GM18508 (cell line): Measurements from ENCODE around the gene SMCHD1.

Experiments used
- ATAC-seq: cut with Tn5 transposase; IDR thresholded peaks from one replicate; pipeline ENCODE4 v1.9.1; 2021; ENCODE audit warnings: moderate number of reproducible peaks; ENCODE audit not compliant: insufficient read depth, unreplicated experiment

The SMCHD1 gene

DNA sequence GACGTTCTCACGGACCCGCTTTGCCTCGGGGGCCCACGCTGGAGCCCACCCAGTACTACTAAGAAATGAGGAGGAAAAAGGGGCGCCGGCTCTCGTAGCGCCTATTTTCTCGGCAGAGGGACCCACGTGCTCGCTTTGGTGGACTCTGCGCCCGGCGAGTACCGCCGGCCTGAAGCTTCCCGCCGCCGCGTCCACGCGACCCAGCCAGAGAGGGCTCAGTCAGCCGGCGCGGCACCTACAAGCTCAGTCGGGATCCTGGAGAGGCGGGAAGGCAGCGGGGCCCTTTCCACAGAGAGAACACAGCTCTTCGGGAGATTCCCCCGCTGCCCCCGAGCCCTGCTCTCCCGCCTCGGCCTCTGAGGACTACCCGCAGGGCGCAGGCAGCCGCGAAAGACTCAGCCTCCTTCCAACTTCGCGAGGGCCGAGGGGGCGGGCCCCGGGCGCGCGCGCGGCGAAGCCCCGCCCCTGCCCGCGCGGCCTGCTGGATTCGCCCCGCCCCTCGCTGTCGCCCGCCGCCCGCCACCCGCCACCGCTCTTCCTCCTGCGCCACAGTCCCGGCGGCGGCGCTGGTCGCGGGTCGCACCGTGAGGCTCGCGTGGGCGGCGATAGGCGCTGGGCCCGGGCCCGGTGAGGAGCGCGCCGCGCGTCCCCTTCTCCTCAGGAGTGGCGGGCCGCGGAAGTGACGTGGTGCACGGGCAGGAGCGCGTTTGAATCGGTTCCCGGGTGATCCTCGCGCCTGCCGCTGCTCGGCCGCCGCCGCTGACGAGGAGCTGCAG, at the start of gene SMCHD1:
Gene SMCHD1, plus strand, starts transcription at position 549 of the 776 bp plus-strand sequence. CDS start 350 bp downstream, outside the sequence.
- ATAC-seq = peak; percentile 38

- ATAC-seq = no peak
These were observed 49.2 kb upstream of the SMCHD1 start for GRCh38 chr18:2606335-2606734.

- no peak for ATAC-seq
These were observed 45.9 kb upstream of the SMCHD1 start for GRCh38 chr18:2609604-2610003.

GRCh38 chr18:2610549-2610948, 45.0 kb upstream of the SMCHD1 start:
- ATAC-seq = no peak

DNA sequence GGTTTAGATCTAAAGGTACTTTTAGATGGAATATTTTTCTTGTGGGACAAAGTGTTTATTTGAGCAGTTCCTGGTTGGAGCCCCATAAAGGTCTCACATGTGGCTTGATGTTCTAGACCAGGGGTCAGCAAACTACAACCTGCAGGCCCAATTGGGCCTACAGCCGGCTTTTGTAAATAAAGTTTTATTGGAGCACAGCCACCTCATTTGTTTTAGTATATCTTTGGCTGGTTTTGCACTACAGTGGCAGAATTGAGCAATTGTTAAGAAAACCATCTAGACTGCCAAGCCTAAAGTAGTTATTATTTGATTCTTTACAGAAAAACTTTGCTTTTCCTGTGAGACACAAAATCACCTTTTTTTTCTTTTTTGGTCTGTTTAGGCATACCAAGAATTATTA, 42.5 kb upstream of the SMCHD1 start:
- ATAC-seq = no peak

- ATAC-seq = no peak
These were observed 38.0 kb upstream of the SMCHD1 start for GRCh38 chr18:2617401-2617998.

DNA sequence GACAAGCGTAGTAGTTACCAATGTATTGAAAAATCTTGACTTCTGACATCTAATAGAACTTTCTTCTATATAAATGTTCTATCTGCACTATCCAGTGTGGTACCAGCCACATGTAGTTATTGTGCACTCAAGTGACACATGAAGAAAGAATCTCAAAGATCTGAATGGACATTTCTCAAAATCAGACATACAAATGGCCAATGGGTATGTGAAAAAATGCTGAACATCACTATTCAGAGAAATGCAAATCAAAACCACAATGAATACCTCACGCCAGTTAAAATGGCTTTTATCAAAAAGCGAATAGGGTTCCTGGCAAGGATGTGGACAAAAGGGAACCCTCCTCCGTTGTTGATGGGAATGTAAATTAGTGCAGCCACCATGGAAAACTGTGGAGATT, 37.5 kb upstream of the SMCHD1 start:
- no peak for ATAC-seq

- ATAC-seq = no peak
These were observed 30.3 kb upstream of the SMCHD1 start for GRCh38 chr18:2625217-2625616.

GRCh38 chr18:2627821-2628276, 27.7 kb upstream of the SMCHD1 start:
- ATAC-seq = no peak

DNA sequence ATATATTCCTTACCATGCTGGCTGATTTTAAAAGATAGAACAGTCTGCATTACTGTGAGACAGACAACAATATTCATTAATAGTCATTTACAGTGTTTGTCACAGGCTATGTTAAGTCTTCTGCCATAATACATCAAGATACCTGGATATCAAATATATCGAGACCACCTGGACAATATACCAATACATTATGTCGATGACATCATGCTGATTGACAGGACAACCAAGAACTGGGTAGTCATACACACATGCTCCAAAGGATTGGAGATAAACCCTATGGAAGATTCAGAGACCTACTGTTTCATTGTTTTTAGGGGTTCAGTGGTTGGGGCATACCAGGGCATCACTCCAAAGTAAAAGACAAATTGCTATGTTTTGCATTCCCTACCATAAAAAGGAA, 26.5 kb upstream of the SMCHD1 start:
- ATAC-seq = no peak

DNA sequence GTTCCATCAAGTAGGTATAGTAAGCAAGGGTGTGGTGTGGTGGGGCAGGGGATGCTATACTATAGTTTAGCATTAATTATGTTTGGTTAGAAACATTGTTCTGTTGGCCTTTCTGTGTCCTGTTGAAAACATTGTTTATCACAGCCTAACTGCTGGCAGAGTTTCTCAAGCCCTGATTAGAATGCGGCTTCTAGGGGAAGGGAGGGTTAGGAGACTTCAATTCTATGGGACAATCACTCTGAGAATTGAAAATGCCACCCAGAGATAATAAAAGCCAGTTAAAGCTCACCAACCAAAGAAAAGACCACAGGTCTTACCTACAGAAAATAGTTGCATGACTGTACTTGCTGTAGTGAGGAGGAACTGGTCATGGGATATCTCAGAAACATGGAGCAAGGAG, 19.9 kb upstream of the SMCHD1 start:
- no peak for ATAC-seq

DNA sequence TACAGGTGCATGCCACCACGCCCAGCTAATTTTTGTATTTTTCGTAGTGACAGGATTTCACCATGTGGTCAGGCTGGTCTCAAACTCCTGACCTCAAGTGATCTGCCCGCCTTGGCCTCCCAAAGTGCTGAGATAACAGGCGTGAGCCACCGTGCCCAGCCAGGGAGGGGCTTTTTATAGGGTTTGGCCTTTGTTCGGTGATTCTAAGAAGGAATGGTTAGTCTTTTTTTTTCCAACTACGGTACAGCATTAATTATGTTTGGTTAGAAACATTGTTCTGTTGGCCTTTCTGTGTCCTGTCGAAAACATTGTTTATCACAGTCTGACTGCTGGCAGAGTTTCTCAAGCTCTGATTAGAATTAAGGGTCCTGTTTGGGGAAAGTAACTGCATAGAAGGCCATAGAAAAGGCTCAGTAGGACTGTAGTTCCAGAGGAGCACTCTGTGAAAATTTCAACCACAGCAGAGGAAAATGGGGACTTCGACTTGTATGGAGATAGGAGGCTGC, 19.3 kb upstream of the SMCHD1 start:
- peak; percentile 6 for ATAC-seq

DNA sequence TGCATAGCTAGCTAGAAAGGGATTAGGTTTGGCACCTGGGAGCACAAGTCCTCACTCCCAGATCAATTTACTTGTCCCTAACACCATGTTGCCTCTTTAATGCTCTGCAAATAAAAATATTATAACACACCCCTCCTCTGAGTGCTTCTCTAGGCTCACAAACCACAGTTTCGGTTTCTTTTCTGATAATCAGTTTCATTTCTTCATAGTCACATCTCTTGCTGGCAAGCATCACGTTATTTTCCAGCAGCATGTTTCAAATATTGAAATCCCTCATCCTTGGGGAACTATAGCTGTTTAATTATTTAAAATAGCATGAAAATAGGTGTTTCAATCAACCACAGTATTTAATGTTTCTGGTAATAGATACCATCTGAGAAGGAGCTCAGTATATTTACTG, 13.9 kb upstream of the SMCHD1 start:
- ATAC-seq = peak; percentile 68

DNA sequence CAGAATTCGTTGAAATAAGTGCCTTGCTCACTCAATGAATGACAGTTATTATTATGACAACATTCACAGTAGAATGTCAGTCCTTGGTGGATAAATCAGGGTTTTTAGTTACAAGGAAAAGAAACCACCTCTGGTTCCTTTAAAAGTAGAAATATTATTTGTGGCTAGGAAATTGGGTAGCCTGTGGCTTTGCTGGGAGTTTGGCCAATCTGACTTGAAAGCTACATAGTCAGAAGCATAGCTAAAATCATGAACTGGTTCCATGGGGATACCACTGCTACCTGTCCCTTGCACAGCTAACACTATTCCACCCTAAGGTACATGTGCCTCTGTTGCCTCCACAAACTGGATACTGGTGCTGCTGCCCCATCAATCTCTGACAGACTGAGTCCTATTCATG, 12.8 kb upstream of the SMCHD1 start:
- ATAC-seq = no peak

GRCh38 chr18:2644535-2644934, 11.0 kb upstream of the SMCHD1 start:
- ATAC-seq = no peak

DNA sequence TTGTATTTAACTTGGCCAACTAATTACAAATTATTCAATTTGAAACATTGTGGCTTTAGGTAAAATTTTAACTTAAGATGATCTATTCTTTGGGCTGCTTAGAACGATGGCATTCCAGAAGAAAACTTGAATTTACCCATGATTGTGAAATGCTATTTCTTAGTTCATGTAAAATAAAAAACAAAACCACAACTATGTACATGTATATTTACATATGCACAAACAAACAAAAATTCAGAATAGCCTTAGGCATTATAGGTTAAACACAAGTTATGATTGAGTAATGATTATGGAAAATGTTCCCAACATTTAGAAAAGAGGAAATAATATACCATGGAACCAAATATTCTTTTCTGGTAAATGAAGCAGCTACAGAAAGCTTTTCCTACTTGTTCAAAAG, 3.5 kb upstream of the SMCHD1 start:
- no peak for ATAC-seq

GRCh38 chr18:2653467-2653866, 2.1 kb upstream of the SMCHD1 start:
- ATAC-seq = no peak

- no peak for ATAC-seq
These were observed 1.2 kb upstream of the SMCHD1 start for GRCh38 chr18:2654169-2654927.

DNA sequence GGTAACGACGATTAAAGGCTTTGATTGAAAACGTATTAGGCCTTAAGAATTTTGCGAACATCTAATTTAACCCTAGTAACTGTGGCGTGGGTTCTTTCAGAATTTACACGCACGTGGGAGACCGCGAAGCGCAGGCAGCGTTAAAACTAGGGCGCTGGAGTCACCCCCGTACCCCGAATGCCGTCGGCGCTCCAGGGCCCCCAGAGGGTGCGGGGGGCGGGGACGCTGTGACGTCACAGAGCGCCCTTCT, 673 bp upstream of the SMCHD1 start:
- ATAC-seq = peak; percentile 9

DNA sequence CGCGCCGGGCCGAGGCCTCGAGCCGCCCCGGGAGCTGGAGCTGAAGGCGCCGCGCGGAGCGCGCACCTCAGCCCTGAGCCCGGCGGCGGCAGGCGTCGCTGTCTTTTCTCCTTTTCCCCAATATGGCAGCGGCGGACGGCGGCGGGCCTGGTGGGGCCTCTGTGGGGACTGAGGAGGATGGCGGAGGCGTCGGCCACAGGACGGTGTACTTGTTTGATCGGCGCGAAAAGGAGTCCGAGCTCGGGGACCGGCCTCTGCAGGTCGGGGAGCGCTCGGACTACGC, 369 bp downstream of the SMCHD1 start:
- peak; percentile 7 for ATAC-seq

GRCh38 chr18:2656237-2656980, 883 bp downstream of the SMCHD1 start:
- ATAC-seq = no peak
